H1 (cell line): Measurements from ENCODE around the gene CDH15. TPM values are rescaled to one million over a fixed set of nuclear protein-coding genes. Genes with fewer than 3 reads are reported as not detected.

Source experiments
- CTCF ChIA-PET: fragments of 300-600 bp; sonication (Branson Sonifier 250); formaldehyde crosslinking; loops from one replicate; lab custom pipeline; 2021; ENCODE audit not compliant: partially characterized antibody; lab: Charles Lee
- POLR2A ChIA-PET: fragments of 300-600 bp; sonication (Branson Sonifier 250); formaldehyde crosslinking; loops from one replicate; lab custom pipeline; 2021; ENCODE audit warnings: inconsistent platforms; ENCODE audit not compliant: partially characterized antibody; lab: Charles Lee
- DNase-seq, 2 experiments: peaks; one replicate each; pipeline versions ENCODE4 v3.0.0 to v3.0.0-alpha.2; 2010 to 2022; ENCODE audit warnings: low spot score in 2 of 2, low read depth in 1 of 2, mixed read lengths in 1 of 2
- FAIRE-seq: peaks from 2 replicates; lab custom pipeline; 2011; peaks lifted over from hg19 to GRCh38; lab: Jason Lieb, UNC
- H2AFZ ChIP-seq: 2 replicates; pipeline ENCODE4 v1.8.1; 2012; ENCODE audit warnings: low read length, inconsistent platforms
- H2AK5ac ChIP-seq: 2 replicates; pipeline ENCODE4 v1.6.1; 2013; ENCODE audit warnings: low read depth, low read length
- H2BK120ac ChIP-seq: replicated peaks from 2 replicates; pipeline ENCODE3; 2013; ENCODE audit warnings: low read depth, low read length, inconsistent platforms
- H2BK12ac ChIP-seq: 2 replicates; pipeline ENCODE4 v1.6.1; 2013; ENCODE audit warnings: low read depth, low read length
- H2BK15ac ChIP-seq: 2 replicates; pipeline ENCODE4 v1.6.1; 2013; ENCODE audit warnings: low read length
- H2BK20ac ChIP-seq: 2 replicates; pipeline ENCODE4 v1.6.1; 2013; ENCODE audit warnings: low read length
- H2BK5ac ChIP-seq: 2 replicates; pipeline ENCODE4 v1.6.1; 2013; ENCODE audit warnings: low read depth, low read length
- H3K14ac ChIP-seq: 2 replicates; pipeline ENCODE4 v1.6.1; 2013; ENCODE audit warnings: inconsistent platforms; ENCODE audit not compliant: insufficient read length
- H3K18ac ChIP-seq: 2 replicates; pipeline ENCODE4 v1.6.1; 2013; ENCODE audit warnings: low read length; ENCODE audit errors: extremely low read depth
- H3K23ac ChIP-seq: 2 replicates; pipeline ENCODE4 v1.6.1; 2013; ENCODE audit warnings: inconsistent platforms; ENCODE audit not compliant: insufficient read length
- H3K23me2 ChIP-seq: 2 replicates; pipeline ENCODE4 v1.6.1; 2013; ENCODE audit warnings: low read depth, low read length
- H3K27ac ChIP-seq: 2 replicates; pipeline ENCODE4 v1.6.1; 2011; ENCODE audit warnings: low read depth, low read length, inconsistent platforms
- H3K27me3 ChIP-seq, 4 experiments: replicated peaks in 1 of 4; 1 replicate in 1 of 4; 2 replicates in 3 of 4; pipeline versions ENCODE4 v1.6.1 to v1.8.1; 2011 to 2013; ENCODE audit warnings: low read length in 3 of 4, mild to moderate bottlenecking in 3 of 4, inconsistent platforms in 2 of 4, mixed read lengths in 2 of 4, moderate library complexity in 1 of 4; ENCODE audit not compliant: control insufficient read depth in 3 of 4, insufficient read depth in 3 of 4; ENCODE audit errors: extremely low read depth in 1 of 4
- H3K36me3 ChIP-seq, 4 experiments: 2 replicates each; pipeline versions ENCODE4 v1.6.1 to v1.8.1; 2011 to 2013; ENCODE audit warnings: mild to moderate bottlenecking in 4 of 4, low read length in 3 of 4, moderate library complexity in 2 of 4, control low read depth in 1 of 4, inconsistent platforms in 1 of 4; ENCODE audit not compliant: insufficient read depth in 4 of 4, control insufficient read depth in 2 of 4
- H3K4ac ChIP-seq: replicated peaks from 2 replicates; pipeline ENCODE3; 2013; ENCODE audit warnings: low read length, low read depth, mixed read lengths, inconsistent platforms; ENCODE audit not compliant: insufficient read length
- H3K4me1 ChIP-seq, 4 experiments: replicated peaks in 1 of 4; 1 replicate in 1 of 4; 2 replicates in 3 of 4; pipeline versions ENCODE4 v1.6.1 to v1.8.1; 2011 to 2013; ENCODE audit warnings: low read length in 3 of 4, inconsistent platforms in 2 of 4, mixed read lengths in 1 of 4; ENCODE audit not compliant: insufficient read depth in 4 of 4, control insufficient read depth in 3 of 4
- H3K4me2 ChIP-seq, 2 experiments: 2 replicates each; pipeline versions ENCODE4 v1.6.1 to v1.8.1; 2011 to 2013; ENCODE audit warnings: low read depth in 2 of 2, low read length in 2 of 2, control low read depth in 1 of 2, inconsistent platforms in 1 of 2, mild to moderate bottlenecking in 1 of 2; ENCODE audit not compliant: insufficient read depth in 1 of 2
- H3K4me3 ChIP-seq, 4 experiments: fragments of 200-600, 300-600 bp in 1 of 4; sonication (generic), shearing (Covaris generic), sonication (Bioruptor Twin) in 1 of 4; 2 replicates each; pipeline versions ENCODE4 v1.5.1 to v1.8.1; 2011 to 2016; ENCODE audit warnings: low read length in 4 of 4, low read depth in 3 of 4, control low read depth in 2 of 4, inconsistent platforms in 2 of 4, mild to moderate bottlenecking in 2 of 4, mixed read lengths in 1 of 4, moderate library complexity in 1 of 4; ENCODE audit not compliant: insufficient read depth in 2 of 4; ENCODE audit errors: extremely low read depth in 1 of 4
- H3K56ac ChIP-seq: replicated peaks from 2 replicates; pipeline ENCODE3; 2013; ENCODE audit warnings: low read depth, mild to moderate bottlenecking, mixed read lengths, low read length, inconsistent platforms; ENCODE audit not compliant: insufficient read length
- H3K79me1 ChIP-seq: 2 replicates; pipeline ENCODE4 v1.6.1; 2013; ENCODE audit warnings: low read depth, low read length, control low read depth
- H3K79me2 ChIP-seq, 2 experiments: 2 replicates each; pipeline versions ENCODE4 v1.6.1 to v1.8.1; 2012 to 2013; ENCODE audit warnings: low read length in 2 of 2, mild to moderate bottlenecking in 2 of 2, inconsistent platforms in 1 of 2; ENCODE audit not compliant: insufficient read depth in 2 of 2, control insufficient read depth in 1 of 2
- H3K9ac ChIP-seq, 4 experiments: replicated peaks in 1 of 4; 1 replicate in 1 of 4; 2 replicates in 3 of 4; pipeline versions ENCODE4 v1.6.1 to v1.8.1; 2011 to 2013; ENCODE audit warnings: low read depth in 3 of 4, low read length in 3 of 4, control low read depth in 2 of 4, mild to moderate bottlenecking in 2 of 4, moderate library complexity in 2 of 4, inconsistent platforms in 1 of 4; ENCODE audit errors: extremely low read depth in 1 of 4
- H3K9me3 ChIP-seq, 2 experiments: 2 replicates each; pipeline versions ENCODE4 v1.6.1 to v1.8.1; 2012 to 2013; ENCODE audit warnings: mild to moderate bottlenecking in 2 of 2, moderate library complexity in 2 of 2, control low read depth in 1 of 2, inconsistent platforms in 1 of 2, low read depth in 1 of 2, low read length in 1 of 2, mixed read lengths in 1 of 2; ENCODE audit not compliant: insufficient read depth in 2 of 2
- H4K20me1 ChIP-seq, 2 experiments: replicated peaks in 1 of 2; 2 replicates each; pipeline versions ENCODE3 to v1.8.1; 2011 to 2013; ENCODE audit warnings: inconsistent platforms in 2 of 2, low read length in 2 of 2, mild to moderate bottlenecking in 1 of 2; ENCODE audit not compliant: insufficient read depth in 2 of 2, control insufficient read depth in 1 of 2
- H4K5ac ChIP-seq: 2 replicates; pipeline ENCODE4 v1.6.1; 2013; ENCODE audit warnings: low read length, low read depth, mixed read lengths, inconsistent platforms; ENCODE audit not compliant: insufficient read length
- H4K8ac ChIP-seq: 2 replicates; pipeline ENCODE4 v1.8.0; 2013; ENCODE audit warnings: mild to moderate bottlenecking, moderate library complexity, low read length, inconsistent platforms; ENCODE audit not compliant: insufficient read depth; ENCODE audit errors: extremely low read depth
- H4K91ac ChIP-seq: replicated peaks from 2 replicates; pipeline ENCODE3; 2013; ENCODE audit warnings: low read length, mixed read lengths, inconsistent platforms; ENCODE audit not compliant: insufficient read length
- CTCF ChIP-seq, 3 experiments: IDR thresholded peaks; 1 replicate in 2 of 3; 2 replicates in 1 of 3; pipeline versions ENCODE4 v1.5.1 to v1.6.1; 2011; ENCODE audit warnings: low read length in 3 of 3, mild to moderate bottlenecking in 3 of 3, inconsistent platforms in 2 of 3, low read depth in 1 of 3, moderate library complexity in 1 of 3; ENCODE audit not compliant: insufficient read depth in 1 of 3; ENCODE audit errors: control extremely low read depth in 1 of 3
- MAX ChIP-seq: IDR thresholded peaks from 2 replicates; pipeline ENCODE4 v1.6.1; 2012; ENCODE audit warnings: inconsistent platforms
- PHF8 ChIP-seq: fragments of 200-600 bp; sonication (generic); conservative IDR thresholded peaks from 2 replicates; pipeline ENCODE4 v1.7.1; 2012; ENCODE audit warnings: low read depth, mild to moderate bottlenecking, inconsistent platforms, low read length, moderate library complexity
- SP1 ChIP-seq: IDR thresholded peaks from 2 replicates; pipeline ENCODE4 v1.6.1; 2011; ENCODE audit warnings: low read depth, low read length
- WGBS, 2 experiments: shearing (Covaris generic) in 1 of 2; methylation state at CpG; one replicate each; pipeline versions ENCODE4 v1.1.6 to v1.1.7; 2013 to 2015; ENCODE audit warnings: low lambda C conversion rate in 2 of 2, mixed read lengths in 2 of 2, inconsistent platforms in 1 of 2, low coverage in 1 of 2, missing lambda C conversion rate in 1 of 2; ENCODE audit not compliant: insufficient replicate concordance in 2 of 2, insufficient coverage in 1 of 2, insufficient read length in 1 of 2; ENCODE audit errors: extremely low coverage in 1 of 2, missing lambda C conversion rate in 1 of 2; 5-methylcytosine and 5-hydroxymethylcytosine counted together
- polyA plus RNA-seq, 7 experiments: library from polyadenylated mRNA; depleted of rRNA in 3 of 7; stranded (reverse) in 5 of 7; unstranded in 2 of 7; fragments of >200 nt in 5 of 7; fragments of 200-250 nt in 2 of 7; gene quantifications; 1 replicate in 5 of 7; 2 replicates in 1 of 7; 4 replicates in 1 of 7; pipeline versions ENCODE4 v1.2.1 to v1.2.3, GENCODE V29; 2011 to 2013; ENCODE audit warnings: missing spikeins in 2 of 7, mixed read lengths in 2 of 7
- total RNA-seq: library from RNA; stranded (reverse); fragmentation: NEBNext Ultra II Directional; extraction: Animal tissue kit (Norgen Biotek cat#: 25700); gene quantifications from 2 replicates; pipeline ENCODE4 v1.2.1, GENCODE V29; 2021

The CDH15 gene
- total and polyA plus RNA-seq, 2 of the 8 experiments (the other 6 are each of a cell fraction or from before 2014, with no cell fraction given) = 0.50 to 0.82 TPM

- 72% methylated on average over 13 of the region's 13 CpGs; no CpG with 5 or more reads in 1 of the 2 experiments for WGBS, 2 experiments
- peaks cover 0 to 1% of the 10 kb centered on the region in 2 experiments for H4K20me1 ChIP-seq
- CTCF ChIA-PET = no interaction called here
These were observed 11.9 kb downstream of the CDH15 start for GRCh38 chr16:89183463-89183862.

More at GRCh38 chr16:89183463-89183862, 11.9 kb downstream of the CDH15 start:
- Histone ChIP-seq H3K4me2 (no peak overlapping the region), H3K27ac (no peak overlapping the region), H3K79me2 (no peaks in the 10 kb centered on the region), H2BK5ac (no peak overlapping the region), H3K18ac (no peak overlapping the region), H4K91ac (no peak overlapping the region), H3K9ac (no peak overlapping the region), H3K4me1 (no peaks in the 10 kb centered on the region), H3K27me3 (no peaks in the 10 kb centered on the region; a peak in 2 of 7 replicates), H3K56ac (no peak overlapping the region), H2AFZ (no peak overlapping the region), H2BK12ac (no peak overlapping the region), H3K23ac (no peak overlapping the region), H3K9me3 (no peaks in the 10 kb centered on the region), H2BK15ac (0 out of 2 replicates have a peak overlapping the region, but pooled peaks have one; percentile 61), H2BK120ac (no peak overlapping the region), H2AK5ac (no peak overlapping the region), H2BK20ac (no peak overlapping the region), H3K14ac (no peak overlapping the region), H3K4ac (no peak overlapping the region), H4K5ac (no peak overlapping the region), H3K23me2 (no peaks in the 10 kb centered on the region), H3K36me3 (no peaks in the 10 kb centered on the region), H3K4me3 (no peak overlapping the region), H4K8ac (no peak overlapping the region; the same call in 1 of the 2 replicates), H3K79me1 (no peaks in the 10 kb centered on the region)
- FAIRE-seq = no peak
- POLR2A ChIA-PET = interaction anchor here (1.4 to 1.5 kb wide), 2 partner anchors 9 to 373 kb away, joined by 5 to 7 read pairs; partner anchors contain the start of gene APRT
- DNase-seq = peak in 1 of 2 experiments; percentile 46
- no peak for TF ChIP-seq PHF8
- TF ChIP-seq SP1 = no peak
- TF ChIP-seq MAX = peak; percentile 61
- peak in 1 of 3 experiments; percentile 12; a peak in 1 of 4 replicates for TF ChIP-seq CTCF (IDR thresholded peaks at IDR 0.05; ENCODE audit: control extremely low read depth in 1 of 3, insufficient read depth in 1 of 3, low read depth in 1 of 3, low read length in 3 of 3)
